NCI-H446 (cell line): Measurements from ENCODE around the gene BMPER.

Experiments used
- DNase-seq, 2 experiments: peaks; one replicate each; lab custom pipeline; 2025; lab: John Stamatoyannopoulos, UW

Gene BMPER

DNA sequence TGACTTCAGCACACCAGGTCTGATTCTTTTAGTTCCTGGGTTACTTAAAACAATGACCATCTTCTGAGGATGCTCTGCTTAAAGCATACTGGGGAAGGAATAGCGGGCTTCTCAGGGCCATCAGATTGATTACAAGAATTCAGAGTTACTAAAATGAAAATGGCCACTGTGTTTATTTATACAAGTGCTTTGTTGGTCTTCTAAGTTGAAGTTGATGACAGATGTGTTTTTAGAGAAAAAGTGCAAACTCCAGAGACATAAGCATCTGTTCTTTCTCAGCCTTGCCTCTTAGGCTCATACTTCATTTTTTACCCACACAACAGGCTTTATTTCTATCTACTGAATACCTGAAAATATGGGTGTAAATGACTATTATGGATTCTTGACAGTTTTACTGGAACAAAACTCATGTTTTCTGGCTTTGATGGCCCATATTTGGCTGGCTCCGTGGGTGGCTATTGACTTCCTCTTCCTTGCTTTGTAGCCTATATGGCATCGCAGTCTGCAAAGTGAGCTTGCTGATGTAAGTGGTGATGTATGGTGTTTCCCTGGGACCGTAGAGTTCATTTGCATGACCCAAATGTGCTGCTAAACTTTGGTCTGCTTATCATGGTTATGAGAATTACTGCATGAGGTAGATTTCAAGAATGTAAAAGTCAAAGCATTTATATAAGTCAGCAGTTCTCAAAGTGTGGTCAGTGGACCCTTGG is 121.3 kb downstream of the BMPER start:
- DNase-seq = no peak

- no peak for DNase-seq
Measured at GRCh38 chr7:34031156-34031555, 125.8 kb downstream of the BMPER start.

DNA sequence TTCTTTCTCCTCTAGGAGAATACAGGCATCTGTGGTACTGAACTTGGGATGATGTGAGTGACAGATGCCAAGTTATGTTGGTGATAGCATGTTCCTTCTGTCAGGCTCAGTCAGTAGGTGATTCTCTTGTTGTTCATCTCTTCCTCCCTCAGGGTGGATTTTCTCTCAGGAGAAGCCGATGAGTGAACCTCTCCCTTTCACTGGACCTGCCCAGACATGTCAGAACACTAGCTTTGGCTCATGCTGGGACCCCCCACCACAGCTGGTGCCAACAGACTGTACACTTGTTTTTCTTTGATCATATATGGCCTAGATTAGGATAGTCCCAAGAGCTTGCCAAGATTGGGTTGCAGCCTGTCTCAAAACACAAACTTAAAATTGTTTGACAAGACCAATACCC is 129.4 kb downstream of the BMPER start:
- DNase-seq = peak; percentile 50 to 82

- DNase-seq = no peak
Measured at GRCh38 chr7:34036051-34036920, 130.9 kb downstream of the BMPER start.

GRCh38 chr7:34036972-34037792 is 131.8 kb downstream of the BMPER start:
- no peak for DNase-seq

DNA sequence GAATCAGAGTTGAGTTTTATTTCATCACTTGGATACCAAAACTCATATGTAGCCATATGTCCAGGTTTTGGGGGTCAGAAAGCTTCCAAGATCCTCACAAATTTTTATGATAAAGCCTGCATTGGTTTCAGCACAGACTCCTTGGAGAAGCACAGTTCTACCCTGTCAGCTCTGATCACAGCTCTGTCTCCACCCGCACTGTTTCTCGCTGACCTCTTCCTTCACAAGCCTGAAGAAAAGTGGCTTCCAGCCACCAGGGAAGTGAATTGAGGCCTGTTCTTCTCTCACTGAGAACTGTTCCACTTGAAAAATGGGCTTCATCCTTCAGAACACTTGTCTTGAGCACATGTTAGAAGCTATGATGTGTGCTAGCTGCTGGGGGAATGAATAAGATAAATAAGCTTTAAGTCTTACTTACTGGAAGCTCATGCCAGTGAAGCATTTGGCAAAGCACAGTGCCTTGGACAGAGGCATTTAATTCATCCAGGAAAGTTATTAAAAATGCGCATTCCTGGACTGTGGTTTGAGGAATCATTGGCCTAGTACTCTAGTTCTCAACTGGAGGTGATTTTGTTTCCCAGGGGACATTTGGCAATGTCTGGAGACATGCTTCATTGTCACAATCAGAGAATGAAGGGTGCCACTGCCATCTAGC is 133.6 kb downstream of the BMPER start:
- peak in 1 of 2 experiments; percentile 68 for DNase-seq

DNA sequence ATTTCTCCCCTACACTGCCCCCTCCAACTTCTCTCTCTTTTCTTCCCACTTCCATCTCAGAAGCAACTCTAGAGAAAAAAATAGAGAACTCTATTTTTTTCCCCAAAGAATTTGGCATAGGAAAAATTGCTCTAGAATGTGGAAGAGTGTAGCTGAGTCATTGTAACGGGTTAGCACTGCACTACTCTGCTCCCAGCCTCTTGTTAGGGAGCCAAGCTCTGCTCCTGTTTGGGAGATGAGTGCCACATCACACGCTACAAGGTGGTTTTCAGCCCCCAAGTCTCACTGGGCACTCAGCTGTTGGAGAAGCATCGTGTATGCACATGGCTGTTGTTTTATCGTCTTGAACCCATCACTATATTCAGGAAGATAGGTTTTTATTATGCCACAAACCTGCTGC is 136.4 kb downstream of the BMPER start:
- no peak for DNase-seq

- DNase-seq = no peak
Measured at GRCh38 chr7:34042406-34042805, 137.1 kb downstream of the BMPER start.

DNA sequence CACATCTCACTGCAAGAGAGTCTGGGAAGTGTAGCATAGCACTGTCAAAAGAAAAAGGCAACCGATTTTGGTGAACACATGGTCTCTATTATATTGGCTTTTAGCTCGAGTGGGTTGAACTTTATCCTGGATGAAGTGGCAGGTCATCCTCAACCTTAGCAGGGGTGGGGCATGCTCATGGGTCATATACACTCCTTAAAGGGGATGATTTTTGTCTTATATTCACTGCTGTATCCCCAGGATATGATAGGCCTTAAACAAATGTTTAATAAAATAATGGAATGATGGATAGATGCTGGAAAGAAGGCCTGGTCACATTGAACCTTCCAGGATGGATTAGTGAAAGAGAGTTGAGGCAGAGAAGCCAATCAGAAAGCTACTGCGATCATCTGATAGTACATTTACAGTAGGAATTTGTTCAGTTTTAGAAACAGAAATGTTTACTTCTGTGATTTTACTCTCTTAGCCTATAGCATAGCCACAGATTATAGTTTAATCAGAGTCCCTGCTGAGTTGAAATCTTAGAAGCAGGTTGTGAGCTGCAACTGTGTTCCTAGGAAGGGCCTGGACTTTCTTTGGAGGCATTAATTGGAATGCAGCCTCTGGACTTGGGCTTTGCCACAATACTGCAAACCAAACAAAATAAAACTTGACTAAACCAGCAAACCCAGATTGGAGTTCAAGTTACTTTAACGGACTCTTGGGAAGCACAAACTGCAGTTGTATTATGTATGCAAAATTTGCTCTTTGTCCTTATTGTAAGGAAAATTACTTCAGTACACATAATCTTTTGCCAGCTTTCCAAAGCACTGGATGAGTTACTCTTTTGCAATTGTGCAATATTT is 138.3 kb downstream of the BMPER start:
- DNase-seq = no peak

GRCh38 chr7:34044306-34044643 is 138.9 kb downstream of the BMPER start:
- DNase-seq = no peak

- no peak for DNase-seq
Measured at GRCh38 chr7:34044734-34045353, 139.5 kb downstream of the BMPER start.

DNA sequence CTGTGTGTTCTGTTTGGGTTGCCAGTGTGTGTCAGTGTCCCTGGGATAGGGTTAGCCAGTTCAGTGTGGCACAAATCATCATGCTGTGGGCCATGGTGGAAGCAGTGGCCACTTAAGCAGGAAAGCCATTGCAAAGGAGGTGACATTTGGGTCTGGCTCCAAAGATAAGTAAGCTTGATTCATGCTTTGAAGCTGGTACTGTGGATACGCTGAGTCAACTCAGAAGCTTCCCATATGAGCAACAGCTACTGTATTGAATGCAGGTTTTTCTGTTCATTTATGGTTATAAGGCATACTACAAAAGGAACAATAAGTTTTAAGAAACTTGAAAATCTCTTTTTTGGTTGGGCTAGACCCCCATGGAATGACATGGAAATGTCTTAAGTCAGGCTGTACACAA is 143.1 kb downstream of the BMPER start:
- DNase-seq = no peak

DNA sequence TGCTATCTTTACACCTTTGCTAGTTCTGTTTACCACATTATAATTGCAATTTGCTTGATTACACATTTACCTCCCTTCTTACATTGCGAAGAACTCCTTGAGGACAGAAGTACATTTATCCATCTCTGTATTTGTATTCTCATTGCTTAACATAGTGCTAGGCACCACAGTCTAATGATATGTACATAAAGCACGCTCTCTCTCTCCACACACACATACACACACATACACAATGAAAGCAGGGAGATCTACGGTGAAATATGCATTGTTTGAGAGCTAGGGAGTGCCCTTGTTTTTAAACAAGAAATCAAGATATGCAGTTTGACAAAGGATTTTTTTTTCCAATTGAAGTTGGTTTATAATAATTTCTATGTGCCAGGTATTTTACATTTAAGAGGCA is 148.7 kb downstream of the BMPER start:
- DNase-seq = no peak

DNA sequence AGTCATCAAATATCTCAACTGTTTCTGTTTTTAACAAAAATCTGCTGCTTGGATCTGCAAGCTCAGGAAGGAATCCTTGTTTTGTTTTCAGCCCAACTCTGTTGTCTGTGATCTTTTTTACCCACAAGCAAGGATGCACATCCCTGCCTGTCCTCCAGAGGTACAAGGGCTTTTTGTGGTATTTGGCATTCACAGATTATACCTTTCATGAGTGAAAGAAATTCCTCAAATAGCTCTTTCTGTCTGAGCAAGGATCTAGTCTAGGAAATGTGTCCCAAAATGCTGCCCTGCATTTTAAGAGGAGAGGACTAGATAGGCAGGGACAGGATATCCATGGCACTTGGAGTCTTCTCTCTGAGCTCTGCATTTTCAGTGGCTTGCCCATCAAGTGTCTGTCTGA is 151.8 kb downstream of the BMPER start:
- DNase-seq = no peak

DNA sequence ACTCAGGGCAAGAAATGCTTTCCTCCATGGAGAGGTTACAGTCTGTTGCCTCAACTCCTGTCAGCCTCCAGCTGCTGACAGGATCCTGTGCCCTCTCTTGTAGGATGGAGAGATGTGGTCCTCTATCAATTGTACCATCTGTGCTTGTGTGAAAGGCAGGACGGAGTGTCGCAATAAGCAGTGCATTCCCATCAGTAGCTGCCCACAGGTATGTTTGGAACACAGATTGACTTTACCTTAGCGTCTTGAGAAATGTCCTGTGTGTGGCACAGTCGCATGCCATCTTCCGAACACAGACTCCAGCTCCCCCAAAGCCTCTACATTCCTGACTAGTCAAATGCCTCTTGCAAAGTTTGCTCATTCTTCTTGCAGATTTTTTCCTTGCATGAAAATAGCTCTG is 152.6 kb downstream of the BMPER start:
- DNase-seq = no peak

- DNase-seq = peak in 1 of 2 experiments; percentile 82
Measured at GRCh38 chr7:34058801-34059135, 153.4 kb downstream of the BMPER start.

DNA sequence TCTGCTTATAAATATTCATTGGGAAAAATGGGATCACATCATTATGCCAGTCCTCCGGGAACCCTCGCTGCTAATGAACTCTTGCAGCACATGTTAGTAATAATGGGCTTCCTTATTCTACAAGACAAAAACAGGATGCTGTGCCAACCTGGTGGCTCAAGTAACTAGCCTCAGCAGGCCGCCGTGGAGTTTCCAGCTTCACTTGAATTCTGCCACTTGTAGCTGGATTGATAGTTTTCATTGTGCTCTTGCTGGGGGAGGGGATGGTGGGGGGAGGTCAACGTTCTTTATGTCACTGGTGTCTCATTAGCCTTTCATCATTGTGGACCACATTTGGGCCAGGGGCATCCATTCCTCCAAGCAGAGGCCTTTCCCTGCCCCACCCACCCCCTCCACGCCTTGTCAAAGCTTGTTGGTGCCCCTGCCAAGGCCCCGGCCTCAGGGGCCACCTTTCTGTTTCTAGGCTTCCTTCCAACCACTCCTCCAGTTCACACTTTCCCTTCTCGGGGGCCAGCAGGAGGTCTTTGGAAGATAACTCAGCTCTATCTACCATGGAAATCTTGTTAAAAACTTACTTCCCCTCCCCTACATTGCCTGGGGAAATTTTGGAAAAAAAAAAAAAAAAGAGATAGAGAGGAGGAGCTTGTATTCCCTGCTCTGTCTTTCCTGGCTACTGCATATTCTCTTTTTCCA is 153.9 kb downstream of the BMPER start:
- peak; percentile 82 to 90 for DNase-seq

GRCh38 chr7:34060196-34060947 is 155.0 kb downstream of the BMPER start:
- peak in 1 of 2 experiments; percentile 37 for DNase-seq

- DNase-seq = no peak
Measured at GRCh38 chr7:34061149-34061548, 155.8 kb downstream of the BMPER start.
